Activated T-helper 1 cell treated with anti-CD3 and anti-CD28 coated beads, Interleukin-12 subunit alpha, Interleukin-12 subunit beta, Interleukin-2, Interleukin-4 antibody, amounts not matched to agents 30 ng/mL and 10 ng/mL and 1 ng/mL, durations not matched to agents 14 hours and 24 hours and 36 hours (primary cell): ENCODE results near the gene FBXO2. TPM values are rescaled to one million over a fixed set of nuclear protein-coding genes. Genes with fewer than 3 reads are reported as not detected.

Experiments
- DNase-seq: peaks from one replicate; pipeline ENCODE4 v3.0.0; 2021; ENCODE audit warnings: low spot score
- H3K27ac Mint-ChIP-seq: one replicate; pipeline ENCODE4 v1.8.0; 2021; ENCODE audit warnings: mild to moderate bottlenecking, mixed read lengths
- H3K27me3 Mint-ChIP-seq: one replicate; pipeline ENCODE4 v1.8.0; 2022; ENCODE audit warnings: mild to moderate bottlenecking, moderate library complexity, mixed read lengths; ENCODE audit not compliant: insufficient read depth
- H3K36me3 Mint-ChIP-seq: one replicate; pipeline ENCODE4 v1.8.0; 2021; ENCODE audit warnings: low read depth, mixed read lengths
- H3K4me1 Mint-ChIP-seq: one replicate; pipeline ENCODE4 v1.8.0; 2021; ENCODE audit warnings: low read depth, mixed read lengths
- H3K4me3 Mint-ChIP-seq: one replicate; pipeline ENCODE4 v1.8.0; 2021; ENCODE audit warnings: mild to moderate bottlenecking, moderate library complexity, mixed read lengths
- H3K9me3 Mint-ChIP-seq: one replicate; pipeline ENCODE4 v1.8.0; 2021; ENCODE audit warnings: mixed read lengths
- intact Hi-C: fragments of 100-400 bp; cut with micrococcal nuclease; formaldehyde crosslinking; loops from one replicate; pipeline ENCODE4 v1.15.1; 2024
- total RNA-seq: library from RNA; stranded (reverse); gene quantifications from 2 replicates; pipeline ENCODE4 v1.2.3, GENCODE V29; 2022

FBXO2 gene
- total RNA-seq, 1 donor from 2014 or later = 0.60 TPM

DNA sequence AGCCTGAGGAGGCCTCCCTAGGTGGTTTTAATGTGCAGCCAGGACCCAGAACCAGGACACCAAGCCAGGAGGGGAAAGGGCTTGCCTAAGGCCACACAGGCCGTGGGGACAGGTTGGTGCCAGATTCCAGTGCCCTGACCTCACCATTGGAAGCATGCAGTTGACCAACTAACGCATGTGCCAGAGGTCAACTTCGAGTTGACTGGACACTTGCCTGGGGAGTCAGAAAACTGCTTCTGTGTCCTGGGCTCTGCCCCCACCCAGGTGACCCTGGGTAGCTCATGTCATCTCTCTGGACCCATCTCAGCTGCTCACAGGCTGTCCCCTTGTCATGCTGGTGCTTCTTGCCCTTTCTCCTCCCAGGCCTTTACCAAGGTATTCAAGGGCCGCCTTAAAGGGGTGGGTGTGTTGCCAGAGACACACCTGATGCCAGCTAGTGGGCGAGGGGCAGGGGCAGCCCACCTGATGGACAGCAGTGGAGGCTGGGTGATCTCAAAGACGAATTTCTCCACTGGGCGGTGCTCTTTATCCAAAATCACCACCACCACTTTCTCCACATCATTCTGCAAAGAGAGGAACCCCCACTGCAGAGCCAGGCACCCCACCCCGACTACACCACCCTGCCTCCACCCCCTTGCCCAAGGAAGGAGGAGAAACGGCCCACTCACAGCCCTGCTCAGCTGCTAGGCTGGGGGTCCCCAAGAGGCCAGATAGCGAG, 22.3 kb upstream of the FBXO2 start:
- Mint-ChIP-seq H3K9me3 (no peaks in the 10 kb centered on the region), H3K27ac (no peak overlapping the region), H3K36me3 (peaks cover 7% of the 10 kb centered on the region), H3K4me1 (peaks cover 14% of the 10 kb centered on the region), H3K4me3 (no peak overlapping the region), H3K27me3 (no peaks in the 10 kb centered on the region)
- intact Hi-C loops = no loop called here
- DNase-seq = no peak

- H3K4me3 Mint-ChIP-seq = no peak overlapping the region
Measured at GRCh38 chr1:11675325-11675724, 21.1 kb upstream of the FBXO2 start.

GRCh38 chr1:11674488-11674887, 20.3 kb upstream of the FBXO2 start:
- intact Hi-C loops = no loop called here
- no peaks in the 10 kb centered on the region for H3K27me3 Mint-ChIP-seq
- no peak overlapping the region for H3K27ac Mint-ChIP-seq
- peaks cover 9% of the 10 kb centered on the region for H3K4me1 Mint-ChIP-seq
- no peaks in the 10 kb centered on the region for H3K9me3 Mint-ChIP-seq
- H3K36me3 Mint-ChIP-seq = peaks cover 12% of the 10 kb centered on the region
- no peak for DNase-seq
- no peak overlapping the region for H3K4me3 Mint-ChIP-seq

More at GRCh38 chr1:11675325-11675724, 21.1 kb upstream of the FBXO2 start:
- intact Hi-C loops = no loop called here
- Mint-ChIP-seq H3K36me3 (peaks cover 9% of the 10 kb centered on the region), H3K4me1 (peaks cover 12% of the 10 kb centered on the region), H3K27ac (no peak overlapping the region), H3K9me3 (no peaks in the 10 kb centered on the region), H3K27me3 (no peaks in the 10 kb centered on the region)
- no peak for DNase-seq

DNA sequence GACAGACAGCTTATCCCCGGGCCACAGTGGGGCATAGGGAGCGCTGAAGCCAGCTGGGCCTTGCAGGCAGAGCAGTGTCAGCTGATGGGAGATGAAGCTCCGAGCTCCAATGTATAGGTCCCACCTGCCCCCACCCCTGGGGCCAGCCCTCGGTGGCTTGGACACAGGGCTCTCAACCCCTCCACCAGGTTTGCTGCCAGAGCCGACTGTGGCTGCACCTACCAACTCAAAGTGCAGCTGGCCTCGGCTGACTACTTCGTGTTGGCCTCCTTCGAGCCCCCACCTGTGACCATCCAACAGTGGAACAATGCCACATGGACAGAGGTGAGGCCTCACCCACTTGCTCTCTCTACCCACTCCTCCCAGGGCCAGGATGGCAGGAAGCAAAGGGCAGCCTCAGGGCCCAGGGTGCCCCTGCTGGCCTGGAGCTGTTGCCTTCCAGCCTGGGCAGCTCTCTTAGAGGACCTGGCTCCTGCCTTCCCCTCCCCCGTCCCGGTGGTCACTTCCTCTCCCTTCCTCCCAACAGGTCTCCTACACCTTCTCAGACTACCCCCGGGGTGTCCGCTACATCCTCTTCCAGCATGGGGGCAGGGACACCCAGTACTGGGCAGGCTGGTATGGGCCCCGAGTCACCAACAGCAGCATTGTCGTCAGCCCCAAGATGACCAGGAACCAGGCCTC, 19.0 kb upstream of the FBXO2 start:
- no peaks in the 10 kb centered on the region for H3K4me1 Mint-ChIP-seq
- no peak for DNase-seq
- H3K4me3 Mint-ChIP-seq = no peak overlapping the region
- H3K27me3 Mint-ChIP-seq = no peaks in the 10 kb centered on the region
- H3K27ac Mint-ChIP-seq = no peak overlapping the region
- peaks cover 15% of the 10 kb centered on the region for H3K36me3 Mint-ChIP-seq
- no peaks in the 10 kb centered on the region for H3K9me3 Mint-ChIP-seq
- intact Hi-C loops = no loop called here

DNA sequence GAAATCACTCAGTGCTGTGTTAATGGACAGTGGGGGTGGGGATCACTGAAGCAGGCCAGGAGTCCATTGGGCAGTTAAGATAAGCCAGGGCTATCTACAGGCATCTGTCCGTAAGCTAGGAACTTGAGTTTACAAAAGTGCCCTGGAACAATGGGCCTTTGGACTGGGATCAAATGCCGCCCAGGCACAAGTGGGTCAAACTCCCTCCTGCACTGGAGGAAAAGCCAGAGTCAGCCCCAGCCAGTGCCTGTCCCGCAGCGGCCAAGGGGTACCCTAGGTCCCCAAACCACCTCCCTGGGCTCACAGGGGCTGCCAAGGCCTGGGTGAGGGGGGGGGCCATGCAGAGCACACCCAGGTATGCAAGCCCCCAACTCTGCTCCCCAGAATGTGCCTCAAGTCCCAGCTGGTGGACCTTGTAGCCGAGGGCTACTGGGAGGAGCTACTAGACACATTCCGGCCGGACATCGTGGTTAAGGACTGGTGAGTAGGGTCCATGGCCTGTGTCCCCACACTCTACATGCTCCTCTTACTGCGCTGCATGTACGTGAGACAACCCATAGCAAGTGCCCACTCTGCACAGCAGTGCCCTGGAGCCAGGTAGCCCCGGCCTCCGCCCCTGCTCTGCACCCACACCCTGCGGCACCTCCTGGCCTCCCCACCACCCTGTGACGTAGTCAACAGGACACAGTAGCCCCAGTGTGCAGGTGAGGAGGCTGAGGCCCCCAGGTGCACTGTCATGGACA, 17.5 kb upstream of the FBXO2 start:
- intact Hi-C loops = no loop called here
- no peak overlapping the region for H3K4me3 Mint-ChIP-seq
- peaks cover 15% of the 10 kb centered on the region for H3K36me3 Mint-ChIP-seq
- DNase-seq = no peak
- H3K27ac Mint-ChIP-seq = no peak overlapping the region
- no peaks in the 10 kb centered on the region for H3K27me3 Mint-ChIP-seq
- H3K4me1 Mint-ChIP-seq = peaks cover 5% of the 10 kb centered on the region
- no peaks in the 10 kb centered on the region for H3K9me3 Mint-ChIP-seq

- H3K4me3 Mint-ChIP-seq = no peak overlapping the region
- no peaks in the 10 kb centered on the region for H3K9me3 Mint-ChIP-seq
- peaks cover 5% of the 10 kb centered on the region for H3K4me1 Mint-ChIP-seq
- peaks cover 15% of the 10 kb centered on the region for H3K36me3 Mint-ChIP-seq
- no peaks in the 10 kb centered on the region for H3K27me3 Mint-ChIP-seq
- H3K27ac Mint-ChIP-seq = no peak overlapping the region
- intact Hi-C loops = no loop called here
- no peak for DNase-seq
Measured at GRCh38 chr1:11671205-11671543, 16.9 kb upstream of the FBXO2 start.

DNA sequence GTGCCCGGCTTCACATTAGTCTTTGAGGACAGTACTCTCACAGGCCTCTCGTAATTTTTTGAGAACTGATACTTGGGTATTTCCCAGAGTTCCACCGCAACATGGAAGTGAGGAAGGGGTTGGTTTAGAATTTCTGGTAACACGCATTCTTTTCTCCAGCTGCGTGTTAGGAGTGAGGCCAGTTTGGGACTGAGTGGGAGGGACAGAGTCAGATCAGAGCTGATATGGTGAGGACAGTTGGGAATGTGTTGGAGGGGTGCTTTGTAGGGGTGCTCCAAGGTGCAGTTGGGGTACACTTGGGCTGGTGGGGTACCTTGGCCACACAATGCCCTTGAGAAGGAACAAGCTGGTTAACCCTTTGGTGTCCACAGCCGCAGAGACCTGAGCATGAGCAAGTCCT, 16.5 kb upstream of the FBXO2 start:
- intact Hi-C loops = no loop called here
- no peaks in the 10 kb centered on the region for H3K9me3 Mint-ChIP-seq
- peaks cover 15% of the 10 kb centered on the region for H3K36me3 Mint-ChIP-seq
- DNase-seq = no peak
- H3K4me3 Mint-ChIP-seq = no peak overlapping the region
- H3K27me3 Mint-ChIP-seq = no peaks in the 10 kb centered on the region
- H3K4me1 Mint-ChIP-seq = peaks cover 5% of the 10 kb centered on the region
- H3K27ac Mint-ChIP-seq = no peak overlapping the region

- Mint-ChIP-seq H3K4me3 (no peak overlapping the region), H3K36me3 (peaks cover 11% of the 10 kb centered on the region), H3K4me1 (peaks cover 5% of the 10 kb centered on the region), H3K27ac (no peak overlapping the region), H3K9me3 (no peaks in the 10 kb centered on the region), H3K27me3 (no peaks in the 10 kb centered on the region)
- intact Hi-C loops = no loop called here
- DNase-seq = no peak
Measured at GRCh38 chr1:11668516-11668915, 14.3 kb upstream of the FBXO2 start.

- Mint-ChIP-seq H3K36me3 (peaks cover 8% of the 10 kb centered on the region), H3K27ac (peak overlapping the region; percentile 79), H3K4me1 (peaks cover 5% of the 10 kb centered on the region), H3K27me3 (no peaks in the 10 kb centered on the region), H3K4me3 (peak overlapping the region; percentile 83), H3K9me3 (no peaks in the 10 kb centered on the region)
- intact Hi-C loops = loop anchor here (1.0 kb wide), 3 partner anchors 10 to 55 kb away; partner anchors contain the start of genes FBXO2, FBXO44 and MAD2L2
- peak; percentile 53 for DNase-seq
Measured at GRCh38 chr1:11664336-11665065, 10.3 kb upstream of the FBXO2 start.

- intact Hi-C loops = no loop called here
- Mint-ChIP-seq H3K27ac (no peak overlapping the region), H3K4me1 (no peaks in the 10 kb centered on the region)
Measured at GRCh38 chr1:11661103-11661502, 6.9 kb upstream of the FBXO2 start.

GRCh38 chr1:11659748-11660147, 5.5 kb upstream of the FBXO2 start:
- DNase-seq = no peak
- H3K27me3 Mint-ChIP-seq = no peaks in the 10 kb centered on the region
- intact Hi-C loops = no loop called here
- H3K4me1 Mint-ChIP-seq = peaks cover 9% of the 10 kb centered on the region
- H3K9me3 Mint-ChIP-seq = no peaks in the 10 kb centered on the region
- no peak overlapping the region for H3K27ac Mint-ChIP-seq
- peaks cover 12% of the 10 kb centered on the region for H3K36me3 Mint-ChIP-seq
- H3K4me3 Mint-ChIP-seq = no peak overlapping the region

More at GRCh38 chr1:11661103-11661502, 6.9 kb upstream of the FBXO2 start:
- DNase-seq = no peak
- no peak overlapping the region for H3K4me3 Mint-ChIP-seq
- no peaks in the 10 kb centered on the region for H3K9me3 Mint-ChIP-seq
- H3K27me3 Mint-ChIP-seq = no peaks in the 10 kb centered on the region
- peaks cover 12% of the 10 kb centered on the region for H3K36me3 Mint-ChIP-seq

GRCh38 chr1:11658542-11658941, 4.3 kb upstream of the FBXO2 start:
- Mint-ChIP-seq H3K36me3 (peaks cover 12% of the 10 kb centered on the region), H3K27ac (no peak overlapping the region), H3K4me3 (no peak overlapping the region), H3K9me3 (no peaks in the 10 kb centered on the region), H3K27me3 (no peaks in the 10 kb centered on the region), H3K4me1 (peaks cover 9% of the 10 kb centered on the region)
- no peak for DNase-seq
- intact Hi-C loops = no loop called here
